ENCODE data around the gene NTNG2. TPM values are rescaled to one million over a fixed set of nuclear protein-coding genes. Genes with fewer than 3 reads are reported as not detected.
A peak's percentile ranks its signal among the peaks of the same experiment; 100 is the strongest.

The NTNG2 gene
- total RNA-seq, 2 experiments from 2014 or later: 1.2 to 1.6 TPM

GRCh38 chr9:132221941-132222340 lies 60.1 kb downstream of the NTNG2 start:
- H3K36me3 Mint-ChIP-seq: no peaks in the 10 kb centered on the region

DNA sequence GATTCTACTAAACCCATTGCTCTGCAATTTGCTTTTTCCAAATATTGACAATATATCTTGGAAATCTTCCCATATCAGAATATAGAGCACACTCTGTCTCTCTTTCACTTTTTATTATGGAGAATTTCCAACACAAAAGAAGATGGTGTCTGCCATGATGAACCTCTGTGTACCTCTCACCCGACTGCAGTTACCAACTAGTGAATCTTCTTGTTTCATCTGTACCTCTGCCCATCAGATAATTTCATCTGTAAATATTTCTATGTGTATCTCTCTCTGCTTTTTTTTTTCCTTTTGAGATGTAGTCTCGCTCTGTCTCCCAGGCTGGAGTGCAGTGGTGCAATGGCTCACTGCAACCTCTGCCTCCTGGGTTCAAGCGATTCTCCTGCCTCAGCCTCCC lies 62.8 kb downstream of the NTNG2 start:
- H3K36me3 Mint-ChIP-seq: no peaks in the 10 kb centered on the region
- H3K27me3 Mint-ChIP-seq: no peaks in the 10 kb centered on the region
- no peak overlapping the region for H3K4me3 Mint-ChIP-seq
- no peaks in the 10 kb centered on the region for H3K9me3 Mint-ChIP-seq
- H3K4me1 Mint-ChIP-seq: peaks cover 4% of the 10 kb centered on the region
- no peak overlapping the region for H3K27ac Mint-ChIP-seq
- DNase-seq: no peak

More at GRCh38 chr9:132221941-132222340, 60.1 kb downstream of the NTNG2 start:
- Mint-ChIP-seq H3K4me3 (no peak overlapping the region), H3K9me3 (no peaks in the 10 kb centered on the region), H3K4me1 (no peaks in the 10 kb centered on the region), H3K27me3 (no peaks in the 10 kb centered on the region), H3K27ac (no peak overlapping the region)
- no peak for DNase-seq

- H3K27ac Mint-ChIP-seq: no peak overlapping the region
- H3K36me3 Mint-ChIP-seq: no peaks in the 10 kb centered on the region
- no peak for DNase-seq
- H3K4me1 Mint-ChIP-seq: peaks cover 4% of the 10 kb centered on the region
- no peak overlapping the region for H3K4me3 Mint-ChIP-seq
- H3K27me3 Mint-ChIP-seq: no peaks in the 10 kb centered on the region
- no peaks in the 10 kb centered on the region for H3K9me3 Mint-ChIP-seq
Measured at GRCh38 chr9:132226571-132227430, 64.9 kb downstream of the NTNG2 start.

- Mint-ChIP-seq H3K27me3 (no peaks in the 10 kb centered on the region), H3K9me3 (no peaks in the 10 kb centered on the region), H3K36me3 (no peaks in the 10 kb centered on the region), H3K4me3 (no peak overlapping the region), H3K27ac (no peak overlapping the region), H3K4me1 (peaks cover 4% of the 10 kb centered on the region)
- DNase-seq: no peak
Measured at GRCh38 chr9:132228062-132228461, 66.2 kb downstream of the NTNG2 start.

GRCh38 chr9:132230605-132231004 lies 68.7 kb downstream of the NTNG2 start:
- DNase-seq: no peak
- Mint-ChIP-seq H3K9me3 (no peaks in the 10 kb centered on the region), H3K36me3 (no peaks in the 10 kb centered on the region), H3K4me1 (peaks cover 4% of the 10 kb centered on the region), H3K27me3 (no peaks in the 10 kb centered on the region), H3K27ac (no peak overlapping the region), H3K4me3 (no peak overlapping the region)

GRCh38 chr9:132231019-132231701 lies 69.3 kb downstream of the NTNG2 start:
- DNase-seq: no peak
- H3K27me3 Mint-ChIP-seq: no peaks in the 10 kb centered on the region
- H3K27ac Mint-ChIP-seq: no peak overlapping the region
- H3K4me1 Mint-ChIP-seq: peaks cover 4% of the 10 kb centered on the region
- H3K9me3 Mint-ChIP-seq: no peaks in the 10 kb centered on the region
- no peaks in the 10 kb centered on the region for H3K36me3 Mint-ChIP-seq
- H3K4me3 Mint-ChIP-seq: no peak overlapping the region

DNA sequence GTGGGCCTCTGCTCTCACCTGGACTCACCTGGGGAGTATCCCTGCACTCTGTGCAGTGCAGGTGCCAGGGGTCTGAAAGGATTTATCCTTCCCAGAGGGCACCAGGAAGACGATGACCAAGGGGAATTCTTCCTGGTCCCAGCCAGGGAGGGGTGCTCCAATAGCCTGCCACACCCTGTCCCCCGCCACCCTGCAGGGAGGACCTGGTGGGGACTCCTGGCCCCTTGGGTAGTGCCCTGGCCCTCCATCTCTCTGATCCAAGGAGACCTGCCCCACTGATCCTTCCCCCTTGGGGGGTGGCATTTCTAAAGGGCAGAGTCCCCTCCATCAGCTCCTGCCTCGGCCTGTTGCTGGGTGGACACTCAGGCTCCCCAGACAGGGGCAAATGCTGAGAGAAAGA lies 70.7 kb downstream of the NTNG2 start:
- no peaks in the 10 kb centered on the region for H3K27me3 Mint-ChIP-seq
- H3K9me3 Mint-ChIP-seq: no peaks in the 10 kb centered on the region
- no peaks in the 10 kb centered on the region for H3K36me3 Mint-ChIP-seq

DNA sequence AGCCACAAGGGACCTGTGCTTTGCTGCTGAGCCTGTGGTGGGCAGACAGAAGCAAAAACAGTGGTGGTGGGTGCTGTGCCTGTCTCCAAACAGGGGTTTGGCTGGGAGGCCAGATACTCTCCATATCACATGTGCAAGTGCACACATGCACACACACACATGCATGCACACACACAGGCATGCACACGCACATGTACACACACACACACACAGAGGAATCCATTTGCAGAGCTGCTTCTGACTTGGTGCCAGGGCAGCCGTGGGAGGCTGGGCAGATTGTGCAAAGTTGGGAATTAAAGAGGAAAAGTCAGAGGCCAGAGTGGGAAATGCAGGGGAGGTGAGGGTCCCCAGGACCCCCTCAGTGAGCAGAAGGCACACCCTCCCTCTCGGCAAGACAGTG lies 71.3 kb downstream of the NTNG2 start:
- Mint-ChIP-seq H3K4me1 (peaks cover 9% of the 10 kb centered on the region), H3K27me3 (no peaks in the 10 kb centered on the region), H3K4me3 (no peak overlapping the region), H3K9me3 (no peaks in the 10 kb centered on the region), H3K36me3 (no peaks in the 10 kb centered on the region), H3K27ac (no peak overlapping the region)
- no peak for DNase-seq

More for the DNA sequence above, 70.7 kb downstream of the NTNG2 start:
- DNase-seq: no peak
- H3K4me1 Mint-ChIP-seq: peaks cover 9% of the 10 kb centered on the region
- H3K27ac Mint-ChIP-seq: no peak overlapping the region
- no peak overlapping the region for H3K4me3 Mint-ChIP-seq

DNA sequence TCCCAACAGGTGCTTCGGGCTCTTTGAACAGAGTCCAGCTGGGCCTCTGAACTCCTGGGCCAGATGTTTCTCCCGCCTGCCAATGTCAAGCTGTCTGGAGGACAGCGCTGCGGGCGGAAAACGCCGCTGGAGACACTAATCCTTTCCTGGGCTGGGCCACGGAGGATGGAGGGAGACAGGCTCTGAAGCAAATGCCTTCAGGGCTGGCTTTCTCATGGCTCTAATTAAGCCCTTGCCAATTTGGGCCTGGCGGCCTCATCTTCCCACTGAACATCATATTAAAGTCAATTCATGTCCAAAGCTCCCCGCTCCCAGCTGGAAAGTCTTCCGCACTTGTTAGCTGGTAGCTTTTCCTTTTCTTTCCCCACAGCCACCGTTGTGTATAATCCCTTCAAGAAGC lies 72.7 kb downstream of the NTNG2 start:
- Mint-ChIP-seq H3K9me3 (no peaks in the 10 kb centered on the region), H3K36me3 (no peaks in the 10 kb centered on the region), H3K27ac (no peak overlapping the region), H3K27me3 (no peaks in the 10 kb centered on the region), H3K4me3 (no peak overlapping the region), H3K4me1 (peaks cover 6% of the 10 kb centered on the region)
- DNase-seq: no peak

DNA sequence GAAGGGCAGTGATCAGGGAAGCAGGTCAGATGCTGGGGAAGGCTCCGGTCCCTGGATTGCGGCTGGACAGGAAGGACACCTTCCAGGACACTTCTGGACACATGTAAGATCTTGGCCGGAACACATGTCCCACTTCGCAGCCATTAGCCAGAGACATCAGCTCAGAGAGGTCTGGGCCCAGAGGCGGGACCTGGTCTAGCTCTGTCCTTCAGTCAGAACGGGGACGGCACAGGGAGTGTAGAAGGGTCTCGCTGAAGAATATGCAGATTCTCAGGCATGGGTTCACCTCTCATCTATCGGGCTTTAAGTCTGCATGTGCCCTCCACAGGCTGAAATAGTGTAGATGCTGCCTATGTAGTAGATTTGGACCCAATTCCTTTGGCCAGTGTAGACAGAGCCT lies 73.3 kb downstream of the NTNG2 start:
- H3K9me3 Mint-ChIP-seq: no peaks in the 10 kb centered on the region
- no peak for DNase-seq
- H3K4me3 Mint-ChIP-seq: no peak overlapping the region
- no peak overlapping the region for H3K27ac Mint-ChIP-seq
- H3K36me3 Mint-ChIP-seq: no peaks in the 10 kb centered on the region
- H3K4me1 Mint-ChIP-seq: peaks cover 6% of the 10 kb centered on the region
- H3K27me3 Mint-ChIP-seq: no peaks in the 10 kb centered on the region

DNA sequence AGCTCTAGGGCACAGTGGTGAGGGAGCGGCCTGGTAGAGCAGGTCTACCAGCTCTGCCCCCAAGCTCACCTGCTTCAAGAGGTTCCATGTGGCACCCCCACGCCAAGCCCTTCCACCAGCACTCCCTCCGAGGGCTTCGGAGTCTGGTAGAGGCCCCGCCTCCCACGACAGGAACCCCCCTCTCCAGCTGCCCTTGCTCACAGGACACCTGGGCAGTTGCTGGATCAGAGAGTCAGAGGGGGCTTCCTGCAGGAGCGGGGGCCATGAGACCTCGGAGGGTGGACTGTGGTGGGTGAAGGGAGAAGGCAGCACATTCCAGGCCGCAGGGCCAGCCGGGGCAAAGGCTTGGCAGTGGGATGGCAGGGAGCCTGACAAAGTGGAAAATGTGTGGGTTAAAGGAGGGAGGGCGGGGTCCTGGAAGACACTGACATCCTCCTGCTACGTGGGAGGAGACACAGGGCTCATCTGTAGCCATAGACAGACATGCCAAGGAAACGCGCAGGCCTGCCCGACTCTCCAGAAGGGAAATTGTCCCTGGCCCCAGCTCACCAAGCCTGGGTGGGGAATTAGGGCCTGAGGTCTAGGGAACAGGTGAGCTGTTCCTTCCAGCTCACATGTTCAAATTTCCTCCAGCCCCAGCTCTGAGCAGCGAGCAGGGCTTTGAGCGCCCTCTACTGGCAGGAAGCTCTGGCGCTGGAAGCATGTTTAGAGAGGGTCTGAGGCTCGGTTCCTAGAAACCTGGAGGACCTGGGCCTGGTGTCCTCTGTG lies 74.2 kb downstream of the NTNG2 start:
- Mint-ChIP-seq H3K9me3 (no peaks in the 10 kb centered on the region), H3K27ac (no peak overlapping the region), H3K36me3 (no peaks in the 10 kb centered on the region), H3K4me3 (no peak overlapping the region), H3K27me3 (no peaks in the 10 kb centered on the region), H3K4me1 (peaks cover 7% of the 10 kb centered on the region)
- DNase-seq: peak; percentile 75

DNA sequence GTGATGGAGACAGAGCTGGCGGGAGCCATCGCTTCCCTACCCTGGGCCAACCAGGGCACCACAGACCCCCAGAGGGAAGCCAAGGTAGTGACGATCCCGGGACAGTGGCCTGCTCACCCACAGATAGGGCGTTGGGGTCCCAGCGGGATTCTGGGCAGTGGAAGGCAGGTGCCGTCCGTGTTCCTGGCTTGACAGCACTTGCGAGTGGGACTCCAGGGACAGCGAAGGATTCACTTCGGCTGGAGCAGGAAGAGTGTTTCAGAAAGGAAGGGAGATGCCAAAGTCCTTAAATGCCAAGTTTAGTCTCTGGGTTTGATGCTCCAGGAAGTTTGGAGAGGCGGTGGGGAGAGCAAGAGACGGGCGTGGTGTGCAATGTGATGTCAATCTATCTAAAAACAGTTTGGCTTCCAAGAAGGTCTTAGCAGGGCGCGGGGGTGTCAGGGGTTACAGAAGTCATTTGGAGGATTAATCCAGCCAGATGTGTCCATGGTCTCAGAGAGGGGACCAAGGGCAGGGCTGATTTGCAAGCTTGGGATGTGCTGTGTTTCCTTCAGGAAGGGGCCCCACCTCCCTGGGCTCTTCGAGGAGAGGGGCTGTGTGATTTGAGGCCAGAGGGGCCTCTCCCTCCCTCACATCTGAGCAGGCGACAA lies 74.9 kb downstream of the NTNG2 start:
- no peak for DNase-seq
- H3K9me3 Mint-ChIP-seq: no peaks in the 10 kb centered on the region
- peaks cover 10% of the 10 kb centered on the region for H3K4me1 Mint-ChIP-seq
- no peaks in the 10 kb centered on the region for H3K27me3 Mint-ChIP-seq
- H3K27ac Mint-ChIP-seq: no peak overlapping the region
- no peaks in the 10 kb centered on the region for H3K36me3 Mint-ChIP-seq
- no peak overlapping the region for H3K4me3 Mint-ChIP-seq

- peaks cover 12% of the 10 kb centered on the region for H3K4me1 Mint-ChIP-seq
- DNase-seq: no peak
Measured at GRCh38 chr9:132237481-132237880, 75.6 kb downstream of the NTNG2 start.

DNA sequence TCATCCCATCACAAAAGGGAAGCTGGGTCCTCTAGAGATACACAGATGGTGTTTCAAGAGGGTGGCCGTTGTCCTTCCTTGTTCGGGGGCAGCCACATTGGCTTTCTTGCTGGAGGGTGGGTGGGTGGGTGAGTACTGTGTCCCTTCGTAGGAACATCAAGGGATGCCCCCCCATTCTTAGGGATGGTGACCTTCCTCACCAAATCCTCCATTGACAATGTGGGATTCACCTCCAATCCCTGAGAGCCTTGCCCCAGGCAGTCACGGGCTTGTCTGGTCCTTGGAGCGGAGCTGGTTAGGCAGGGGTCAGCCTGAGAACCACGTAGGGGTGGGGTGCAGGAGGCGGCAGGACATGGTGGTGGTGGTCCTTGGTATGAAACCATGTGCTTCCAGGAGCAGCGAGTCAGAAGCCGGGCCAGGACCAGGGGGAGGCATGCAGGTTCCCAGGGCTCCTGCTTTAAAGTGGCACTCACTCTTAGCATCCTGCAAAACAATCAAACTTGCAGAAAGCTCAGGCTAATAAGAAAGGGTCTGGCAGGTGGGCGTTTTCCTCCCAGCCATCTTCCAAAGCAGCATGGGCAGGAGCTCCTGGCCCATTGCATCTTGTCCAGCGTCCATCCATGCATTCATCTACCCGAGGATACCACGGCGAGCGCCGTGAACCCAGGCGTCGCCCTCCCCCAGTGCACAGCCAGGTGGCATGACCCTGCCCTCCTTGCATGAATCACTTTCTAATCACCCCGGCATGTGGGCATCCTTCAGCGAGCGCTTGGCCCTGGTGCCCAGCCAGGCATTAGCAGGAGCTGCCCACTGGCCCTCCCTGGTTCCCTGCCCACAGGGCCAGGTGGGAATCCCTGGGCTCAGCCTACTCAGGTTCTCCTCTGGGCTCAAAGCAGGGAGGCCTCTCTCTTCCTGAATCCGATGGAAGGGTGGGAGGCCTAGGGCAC lies 76.4 kb downstream of the NTNG2 start:
- no peaks in the 10 kb centered on the region for H3K36me3 Mint-ChIP-seq
- H3K27ac Mint-ChIP-seq: no peak overlapping the region
- H3K4me1 Mint-ChIP-seq: peaks cover 15% of the 10 kb centered on the region
- H3K9me3 Mint-ChIP-seq: no peaks in the 10 kb centered on the region
- H3K27me3 Mint-ChIP-seq: no peaks in the 10 kb centered on the region
- no peak for DNase-seq
- no peak overlapping the region for H3K4me3 Mint-ChIP-seq

More at GRCh38 chr9:132237481-132237880, 75.6 kb downstream of the NTNG2 start:
- H3K36me3 Mint-ChIP-seq: no peaks in the 10 kb centered on the region
- H3K27ac Mint-ChIP-seq: no peak overlapping the region
- H3K27me3 Mint-ChIP-seq: no peaks in the 10 kb centered on the region
- H3K9me3 Mint-ChIP-seq: no peaks in the 10 kb centered on the region
- H3K4me3 Mint-ChIP-seq: no peak overlapping the region
